HepG2 (cell line): ENCODE data around the gene OGFOD3. TPM values are rescaled to one million over a fixed set of nuclear protein-coding genes. Genes with fewer than 3 reads are reported as not detected.

ENCODE experiments used
- ATAC-seq: fragments of 200-7000 bp; cut with Tn5 transposase; 3 replicates; pipeline ENCODE4 v1.9.1; 2020; ENCODE audit warnings: mild to moderate bottlenecking, moderate library complexity
- BruUV-seq: library from RNA; stranded (reverse); fragments of 400-500 nt; replicated peaks from 2 replicates; lab custom pipeline; 2021; lab: Mats Ljungman, UMichigan
- CTCF ChIA-PET: fragments of 300-600 bp; formaldehyde crosslinking; extraction: SDS; loops from one replicate; lab custom pipeline; 2021; ENCODE audit warnings: low total read pairs, inconsistent platforms, low intra/inter-chr PET ratio; lab: Yijun Ruan, JAX
- POLR2A ChIA-PET: fragments of 350-600 bp; sonication (Branson Sonifier 250); formaldehyde crosslinking; loops from one replicate; lab custom pipeline; 2020; ENCODE audit warnings: antibody characterized with exemption, inconsistent platforms; lab: Yijun Ruan, JAX
- DNase-seq: peaks from one replicate; pipeline ENCODE4 v3.0.0-alpha.2; 2015; ENCODE audit warnings: low spot score
- FAIRE-seq: peaks from 3 replicates; lab custom pipeline; 2011; peaks lifted over from hg19 to GRCh38; lab: Jason Lieb, UNC
- H2AFZ ChIP-seq: one replicate; pipeline ENCODE4 v1.6.1; 2011; ENCODE audit warnings: low read length, inconsistent platforms
- H3K27ac ChIP-seq: fragments of 300-600 bp; 3 replicates; pipeline ENCODE4 v1.8.0; 2011; ENCODE audit warnings: mixed run types, mild to moderate bottlenecking, mixed read lengths, low read length, inconsistent platforms; ENCODE audit not compliant: insufficient read depth; ENCODE audit errors: extremely low read length
- H3K27me3 ChIP-seq, 2 experiments: fragments of 200-600 bp in 1 of 2; 2 replicates in 1 of 2; 3 replicates in 1 of 2; pipeline versions ENCODE4 v1.6.0 to v1.8.0; 2011; ENCODE audit warnings: low read length in 2 of 2, mild to moderate bottlenecking in 2 of 2, moderate library complexity in 2 of 2, inconsistent platforms in 1 of 2; ENCODE audit not compliant: insufficient read depth in 2 of 2, control insufficient read depth in 1 of 2
- H3K36me3 ChIP-seq, 2 experiments: fragments of 200-600 bp in 1 of 2; replicated peaks in 1 of 2; 2 replicates in 1 of 2; 3 replicates in 1 of 2; pipeline versions ENCODE4 v1.5.1 to v1.8.0; 2011; ENCODE audit warnings: low read length in 2 of 2, inconsistent platforms in 1 of 2; ENCODE audit not compliant: insufficient read depth in 2 of 2, control insufficient read depth in 1 of 2
- H3K4me1 ChIP-seq: 2 replicates; pipeline ENCODE4 v1.5.1; 2012; ENCODE audit warnings: low read length, inconsistent platforms; ENCODE audit not compliant: insufficient read depth
- H3K4me2 ChIP-seq: 2 replicates; pipeline ENCODE4 v1.6.0; 2011; ENCODE audit warnings: low read depth, low read length, inconsistent platforms
- H3K4me3 ChIP-seq, 3 experiments: fragments of 200-600 bp in 1 of 3; sonication (generic), shearing (Covaris generic) in 1 of 3; replicated peaks in 1 of 3; 2 replicates each; pipeline ENCODE4 v1.5.1; 2011 to 2016; ENCODE audit warnings: low read length in 3 of 3, inconsistent platforms in 2 of 3, low read depth in 2 of 3, mild to moderate bottlenecking in 2 of 3, control low read depth in 1 of 3, mixed read lengths in 1 of 3; ENCODE audit not compliant: insufficient read depth in 1 of 3
- H3K79me2 ChIP-seq: one replicate; pipeline ENCODE4 v1.6.1; 2011; ENCODE audit warnings: low read length, inconsistent platforms; ENCODE audit not compliant: insufficient read depth
- H3K9ac ChIP-seq: 2 replicates; pipeline ENCODE4 v1.6.0; 2011; ENCODE audit warnings: mild to moderate bottlenecking, low read depth, low read length, inconsistent platforms; ENCODE audit not compliant: insufficient read depth
- H3K9me3 ChIP-seq: 2 replicates; pipeline ENCODE4 v1.5.1; 2012; ENCODE audit warnings: mild to moderate bottlenecking, low read length
- H4K20me1 ChIP-seq: 2 replicates; pipeline ENCODE4 v1.6.0; 2011; ENCODE audit warnings: inconsistent platforms, mild to moderate bottlenecking, low read length, moderate library complexity; ENCODE audit not compliant: insufficient read depth
- ASH2L ChIP-seq: fragments of 300-600, 200-600 bp; sonication (generic); IDR thresholded peaks from 2 replicates; pipeline ENCODE4 v1.7.0; 2017; ENCODE audit warnings: low read depth, mild to moderate bottlenecking, moderate library complexity, mixed read lengths, low read length; ENCODE audit not compliant: insufficient read length
- HNF4G ChIP-seq, 2 experiments: sonication (generic) in 1 of 2; formaldehyde crosslinking in 1 of 2; IDR thresholded peaks; 2 replicates each; pipeline versions ENCODE4 v1.4.0 to v1.6.1; 2011 to 2020; ENCODE audit warnings: borderline replicate concordance in 2 of 2, low read depth in 2 of 2, mild to moderate bottlenecking in 2 of 2, low read length in 1 of 2, missing genetic modification reagents in 1 of 2, moderate library complexity in 1 of 2
- HOXA7 ChIP-seq: sonication (generic); formaldehyde crosslinking; IDR thresholded peaks from 2 replicates; pipeline ENCODE4 v1.8.1; 2022; ENCODE audit warnings: mild to moderate bottlenecking, missing genetic modification reagents, moderate library complexity
- KIAA2018 ChIP-seq: sonication (generic); formaldehyde crosslinking; IDR thresholded peaks from 2 replicates; pipeline ENCODE4 v1.5.0; 2020; ENCODE audit warnings: mild to moderate bottlenecking, missing genetic modification reagents, borderline replicate concordance
- NFE2L1 ChIP-seq: sonication (generic); formaldehyde crosslinking; IDR thresholded peaks from 2 replicates; pipeline ENCODE4 v1.4.0; 2020; ENCODE audit warnings: missing genetic modification reagents, mild to moderate bottlenecking, borderline replicate concordance
- NFKBIZ ChIP-seq: IDR thresholded peaks from 2 replicates; pipeline ENCODE4 v1.6.1; 2018; ENCODE audit warnings: missing genetic modification reagents, missing compliant biosample characterization
- PAX8 ChIP-seq: sonication (generic); formaldehyde crosslinking; IDR thresholded peaks from 2 replicates; pipeline ENCODE4 v1.8.0; 2022; ENCODE audit warnings: mild to moderate bottlenecking, missing genetic modification reagents, borderline replicate concordance
- ZZZ3 ChIP-seq: sonication (generic); formaldehyde crosslinking; IDR thresholded peaks from 2 replicates; pipeline ENCODE4 v1.4.0; 2020; ENCODE audit warnings: missing genetic modification reagents, mild to moderate bottlenecking, borderline replicate concordance
- WGBS: methylation state at CpG from one replicate; pipeline ENCODE4 v1.1.6; 2017; ENCODE audit warnings: low lambda C conversion rate; 5-methylcytosine and 5-hydroxymethylcytosine counted together
- in situ Hi-C: cut with HindIII; loops from 2 replicates; pipeline ENCODE4 v1.10.0; 2017; ENCODE audit warnings: low pct_unique_long_range_greater_than_20kb; ENCODE audit not compliant: extremely low pct_ligation_motif_present
- intact Hi-C: fragments of 100-400 bp; cut with micrococcal nuclease; formaldehyde crosslinking; loops from one replicate; pipeline ENCODE4 v1.10.0; 2022; ENCODE audit not compliant: unreplicated experiment
- polyA plus RNA-seq, 8 experiments: library from polyadenylated mRNA; depleted of rRNA in 3 of 8; stranded (reverse) in 7 of 8; unstranded in 1 of 8; fragments of >200 nt; fragmentation: Illumina TruSeq in 4 of 8; extraction: Trizol in 4 of 8; gene quantifications; 2 replicates each; pipeline versions ENCODE4 v1.2.1 to v1.2.3, GENCODE V29; 2011 to 2016; ENCODE audit warnings: low read depth in 4 of 8, missing spikeins in 1 of 8, mixed read lengths in 1 of 8; ENCODE audit not compliant: insufficient read depth in 1 of 8
- total RNA-seq, 5 experiments: library from RNA; depleted of rRNA; stranded (reverse); fragments of >200 nt; fragmentation: Illumina TruSeq; extraction: Trizol; gene quantifications; 2 replicates each; pipeline ENCODE4 v1.2.3, GENCODE V29; 2016; ENCODE audit warnings: low read depth in 1 of 5
- TF ChIP-seq, protein P1 (sequence below): sonication (generic); formaldehyde crosslinking; IDR thresholded peaks from 2 replicates; pipeline ENCODE4 v1.5.1; 2020; ENCODE audit warnings: mild to moderate bottlenecking, moderate library complexity, missing genetic modification reagents

OGFOD3 gene
- total and polyA plus RNA-seq, 2 of the 13 experiments (the other 11 are each of a cell fraction or from before 2014, with no cell fraction given): 40.0 to 42.1 TPM

DNA sequence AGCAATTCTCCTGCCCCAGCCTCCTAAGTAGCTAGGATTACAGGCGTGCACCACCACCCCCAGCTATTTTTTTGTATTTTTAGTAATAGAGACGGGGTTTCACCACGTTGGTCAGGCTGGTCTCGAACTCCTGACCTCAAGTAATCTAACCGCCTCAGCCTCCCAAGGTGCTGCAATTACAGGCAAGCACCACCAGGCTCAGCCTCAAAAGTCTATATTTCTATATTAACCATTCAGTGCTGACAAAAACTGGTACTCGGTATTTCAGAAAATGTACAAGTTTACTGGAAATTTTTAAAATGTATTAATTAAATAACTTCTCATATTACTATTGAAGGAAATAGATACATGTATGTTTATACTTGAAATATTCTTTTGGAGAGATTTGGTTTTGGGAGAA is 1.6 kb downstream of the OGFOD3 start:
- Histone ChIP-seq H4K20me1 (peaks cover 22% of the 10 kb centered on the region; the same call in 1 of the 2 replicates), H3K4me2 (no peak overlapping the region), H3K4me1 (peaks cover 38% of the 10 kb centered on the region), H3K4me3 (no peak overlapping the region), H3K36me3 (peaks cover 2 to 28% of the 10 kb centered on the region in 2 experiments; a peak in 3 of 5 replicates), H3K27ac (no peak overlapping the region), H3K9me3 (no peaks in the 10 kb centered on the region), H3K79me2 (peaks cover 8% of the 10 kb centered on the region), H3K27me3 (no peaks in the 10 kb centered on the region; a peak in 1 of 5 replicates), H3K9ac (no peak overlapping the region), H2AFZ (no peak overlapping the region)
- in situ Hi-C loops: no loop called here
- TF ChIP-seq ASH2L (no peak), KIAA2018 (no peak), HOXA7 (CRISPR knock-in tag) (no peak), NFE2L1 (CRISPR knock-in tag) (no peak), NFKBIZ (CRISPR knock-in tag) (no peak), ZZZ3 (no peak), HNF4G (IDR thresholded peaks at IDR 0.05; ENCODE audit: borderline replicate concordance, low read depth, low read length) (no peak), HNF4G (CRISPR knock-in tag; IDR thresholded peaks at IDR 0.05; ENCODE audit: borderline replicate concordance, low read depth) (no peak), PAX8 (no peak)
- TF ChIP-seq, protein P1, sequence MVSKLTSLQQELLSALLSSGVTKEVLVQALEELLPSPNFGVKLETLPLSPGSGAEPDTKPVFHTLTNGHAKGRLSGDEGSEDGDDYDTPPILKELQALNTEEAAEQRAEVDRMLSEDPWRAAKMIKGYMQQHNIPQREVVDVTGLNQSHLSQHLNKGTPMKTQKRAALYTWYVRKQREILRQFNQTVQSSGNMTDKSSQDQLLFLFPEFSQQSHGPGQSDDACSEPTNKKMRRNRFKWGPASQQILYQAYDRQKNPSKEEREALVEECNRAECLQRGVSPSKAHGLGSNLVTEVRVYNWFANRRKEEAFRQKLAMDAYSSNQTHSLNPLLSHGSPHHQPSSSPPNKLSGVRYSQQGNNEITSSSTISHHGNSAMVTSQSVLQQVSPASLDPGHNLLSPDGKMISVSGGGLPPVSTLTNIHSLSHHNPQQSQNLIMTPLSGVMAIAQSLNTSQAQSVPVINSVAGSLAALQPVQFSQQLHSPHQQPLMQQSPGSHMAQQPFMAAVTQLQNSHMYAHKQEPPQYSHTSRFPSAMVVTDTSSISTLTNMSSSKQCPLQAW (CRISPR knock-in tag): no peak
- CTCF ChIA-PET: interaction anchor here (5.0 kb wide), 1 partner anchor 64 kb away, joined by 41 read pairs; no protein-coding TSS in a partner anchor
- no TSS peak for BruUV-seq
- 95% methylated on average over 6 of the region's 6 CpGs for WGBS
- ATAC-seq: no peak
- intact Hi-C loops: no loop called here
- POLR2A ChIA-PET: interaction anchor here (1.2 to 1.6 kb wide), 2 partner anchors 41 to 42 kb away, joined by 3 to 5 read pairs; no protein-coding TSS in a partner anchor
- no peak for FAIRE-seq
- no peak for DNase-seq
